Posterior vena cava (tissue), 2 donors: Measurements from ENCODE around the gene EVPL. TPM values are rescaled to one million over a fixed set of nuclear protein-coding genes. Genes with fewer than 3 reads are reported as not detected.
"Not testable (repeated sequence)": the region's sequence is repeated elsewhere in the genome, so short reads cannot be mapped to it uniquely, and the experiment has no call there.

ENCODE experiments used
- DNase-seq: peaks from one replicate; pipeline ENCODE4 v3.0.0-alpha.2; 2020; ENCODE audit warnings: low spot score
- intact Hi-C, 2 donors: fragments of 100-400 bp; cut with DNase I; formaldehyde crosslinking; loops; one replicate each; pipeline versions ENCODE4 v1.14.1 to v1.14.2; 2022 to 2023
- total RNA-seq, 2 donors: library from RNA; stranded (reverse); fragmentation: NEBNext Ultra II Directional; extraction: Animal tissue kit (Norgen Biotek cat#: 25700); gene quantifications; one replicate each; pipeline ENCODE4 v1.2.1, GENCODE V29; 2021
- donor health status: DM: yes; HTN: yes; CAD: no.
- donor health status: DM: yes; HTN: yes; CAD: no.

EVPL gene
- total RNA-seq, 2 donors from 2014 or later: 0.33 to 1.3 TPM

DNA sequence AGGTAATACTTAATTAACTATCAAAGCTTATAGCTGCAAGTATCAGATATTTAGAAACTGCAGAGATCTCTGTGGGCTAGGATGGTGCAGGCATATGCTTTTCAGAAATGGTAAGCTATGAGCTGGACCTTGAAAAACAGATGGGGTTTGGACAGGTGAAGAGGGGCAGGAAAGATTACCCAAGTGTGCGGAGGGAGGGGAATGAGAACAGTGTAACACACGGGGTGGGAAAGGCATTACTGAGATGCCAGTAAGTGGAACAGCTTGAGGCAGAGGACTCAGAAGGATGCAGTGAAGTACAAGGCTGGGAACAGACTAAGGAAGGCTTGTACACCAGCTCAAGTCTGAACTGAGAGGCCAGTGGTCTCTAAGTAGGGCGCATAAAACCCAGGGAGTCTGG, 22.1 kb upstream of the EVPL start:
- intact Hi-C loops: no loop called here
- DNase-seq: no peak

DNA sequence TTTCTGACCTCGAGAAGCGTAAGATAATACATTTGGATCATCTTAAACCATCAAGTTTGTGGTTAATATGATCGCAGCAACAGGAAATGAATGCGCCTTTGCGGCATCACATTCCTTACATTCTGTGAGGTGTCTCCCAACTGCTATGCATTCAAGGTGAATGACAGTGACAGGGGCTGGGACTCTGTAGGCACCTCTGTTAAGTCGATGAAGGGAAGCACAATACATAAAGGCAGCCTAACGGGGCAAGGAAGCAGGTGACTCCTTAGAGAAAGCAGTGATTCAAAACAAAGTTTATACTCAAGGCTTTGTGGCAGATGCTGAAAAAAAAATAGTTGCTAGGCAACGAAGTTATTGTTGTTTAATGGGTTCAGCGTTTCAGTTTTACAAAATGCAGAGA, 21.6 kb upstream of the EVPL start:
- no peak for DNase-seq
- intact Hi-C loops: no loop called here

DNA sequence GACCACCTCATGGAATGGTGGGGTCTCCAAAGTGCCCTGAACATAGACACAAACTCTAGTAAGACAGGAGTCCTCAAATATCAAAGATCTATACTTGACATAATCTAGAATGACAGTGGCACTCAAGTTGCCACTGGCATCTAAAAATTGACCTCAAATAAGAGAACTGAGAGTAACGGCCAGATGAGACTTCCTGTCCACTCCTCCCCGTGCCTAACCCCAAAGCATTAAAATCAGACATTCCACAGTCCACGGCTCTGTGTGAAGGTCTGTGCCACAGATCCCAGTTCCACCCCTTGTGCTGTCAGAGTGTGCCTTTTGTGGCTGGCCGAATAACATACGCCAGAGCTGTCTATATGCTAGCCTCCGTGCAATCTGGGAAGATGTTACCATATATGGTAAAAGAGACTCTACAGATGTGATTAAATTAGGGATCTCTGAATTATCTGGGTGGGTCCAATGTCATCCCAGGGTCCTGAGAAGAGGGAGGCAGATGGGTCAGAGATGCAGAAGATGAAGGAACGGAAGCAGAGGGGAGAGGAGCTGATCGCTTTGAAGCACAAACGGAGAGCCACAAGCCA, 21.0 kb upstream of the EVPL start:
- DNase-seq: no peak
- intact Hi-C loops: no loop called here

DNA sequence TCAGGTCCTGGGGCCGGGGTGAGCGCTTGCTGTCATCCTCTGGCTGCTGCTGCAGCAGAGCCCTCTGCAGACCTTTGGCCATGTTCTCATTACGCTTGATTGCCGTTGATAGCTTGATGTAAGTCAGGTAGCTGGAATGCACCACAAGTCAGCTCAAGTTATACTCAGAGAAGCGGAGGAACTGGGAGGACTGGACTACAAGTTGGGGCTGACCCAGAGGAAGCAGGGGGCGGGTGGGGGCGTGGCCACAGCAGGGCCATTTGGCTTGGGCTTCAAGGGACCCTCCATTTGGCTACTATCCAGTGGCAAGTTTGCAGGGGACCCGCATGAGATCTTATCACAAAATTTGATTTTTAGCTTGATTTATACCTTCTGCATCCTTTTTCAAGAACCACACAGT, 19.0 kb upstream of the EVPL start:
- no peak for DNase-seq
- intact Hi-C loops: no loop called here

DNA sequence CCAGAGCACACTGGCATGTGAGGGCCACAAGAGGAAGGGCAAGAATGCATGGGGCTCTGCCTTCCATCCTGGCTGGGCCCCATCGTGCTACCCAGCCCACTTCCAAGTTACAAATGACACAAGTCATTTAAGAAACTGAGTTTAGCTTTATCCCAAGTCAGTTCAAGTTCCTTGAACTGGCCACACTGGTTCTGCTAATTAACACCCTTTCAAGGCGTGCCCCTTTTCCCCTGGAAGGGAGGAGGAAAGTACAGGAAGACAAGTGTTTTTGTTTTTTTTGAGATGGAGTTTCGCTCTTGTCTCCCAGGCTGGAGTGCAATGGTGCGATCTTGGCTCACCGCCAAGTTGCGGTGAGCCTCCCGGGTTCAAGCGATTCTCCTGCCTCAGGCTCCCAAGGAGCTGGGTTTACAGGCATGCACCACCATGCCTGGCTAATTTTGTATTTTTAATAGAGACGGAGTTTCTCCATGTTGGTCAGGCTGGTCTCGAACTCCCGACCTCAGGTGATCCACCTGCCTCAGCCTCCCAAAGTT, 17.4 kb upstream of the EVPL start:
- DNase-seq, intact Hi-C loops: not testable (repeated sequence)

DNA sequence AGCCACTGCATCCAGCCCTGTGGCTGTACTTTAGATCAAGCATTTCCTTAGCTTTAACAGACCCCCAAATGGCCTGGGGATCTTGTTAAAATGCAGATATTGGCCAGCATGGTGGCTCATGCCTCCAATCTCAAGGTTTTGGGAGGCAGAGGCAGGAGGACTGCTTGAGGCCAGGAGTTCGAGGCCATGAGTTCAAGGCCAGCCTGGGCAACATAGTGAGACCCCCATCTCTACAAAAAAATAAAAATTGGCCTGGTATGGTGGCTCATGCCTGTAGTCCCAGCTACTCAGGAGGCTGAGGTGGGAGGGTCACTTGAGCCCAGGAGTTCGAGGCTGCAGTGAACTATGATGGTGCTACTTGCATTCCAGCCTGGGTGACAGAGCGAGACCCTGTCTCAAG, 15.8 kb upstream of the EVPL start:
- DNase-seq, intact Hi-C loops: not testable (repeated sequence)

DNA sequence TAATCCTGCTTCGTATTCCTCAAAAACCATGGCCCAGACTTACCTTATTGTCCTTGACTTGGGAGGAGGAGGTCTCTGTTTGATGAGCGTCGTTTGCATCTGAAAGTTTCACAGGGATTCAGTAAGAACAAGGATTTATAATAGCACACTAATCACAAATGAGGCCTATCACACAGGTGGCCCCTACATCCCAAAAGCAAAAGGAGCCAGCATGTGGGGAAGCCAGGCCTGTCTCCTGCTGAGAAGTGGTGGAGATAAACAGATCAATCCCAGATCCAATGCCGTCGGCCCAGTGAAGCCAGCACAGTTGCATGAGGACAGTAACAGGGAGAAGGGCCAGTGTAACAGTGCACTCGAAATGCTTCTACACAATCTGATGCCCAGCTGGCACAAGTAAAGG, 13.3 kb upstream of the EVPL start:
- no peak for DNase-seq
- intact Hi-C loops: no loop called here

DNA sequence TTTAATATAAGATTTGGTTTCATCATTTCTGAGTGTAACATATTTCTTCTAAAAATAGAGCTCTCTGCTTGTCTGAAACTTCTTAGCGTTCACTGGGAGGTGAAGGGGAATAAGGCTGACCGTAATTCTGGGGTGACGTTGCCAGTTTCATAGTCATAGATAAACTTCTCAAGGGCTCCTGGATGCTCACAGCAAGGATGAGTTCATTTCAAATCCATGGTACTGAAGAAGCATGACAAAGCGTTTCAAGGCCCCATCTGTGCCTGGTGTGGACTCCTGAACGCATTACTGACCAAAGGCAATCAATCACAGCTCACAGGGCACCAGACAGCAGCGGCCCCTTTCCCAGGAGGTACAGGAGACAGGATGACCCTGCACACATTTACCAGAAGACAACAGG, 12.0 kb upstream of the EVPL start:
- no peak for DNase-seq
- intact Hi-C loops: no loop called here

DNA sequence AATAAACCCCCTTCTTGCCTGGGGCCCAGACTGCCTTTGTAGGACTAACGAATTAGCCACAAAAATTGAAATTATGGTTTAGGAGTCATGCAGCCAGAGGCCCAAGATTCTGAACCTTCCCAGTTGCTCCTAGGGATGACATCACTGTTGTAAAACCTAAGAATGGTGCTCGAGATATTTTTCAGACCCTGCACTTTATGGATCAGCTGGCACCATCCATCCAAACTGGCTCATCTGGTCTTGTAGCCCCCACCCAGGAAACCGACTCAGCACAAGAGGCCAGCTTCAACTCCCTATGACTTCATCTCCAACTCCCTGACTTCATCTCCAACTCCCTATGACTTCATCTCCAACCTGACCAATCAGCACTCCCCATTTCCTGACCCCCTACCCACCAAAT, 10.9 kb upstream of the EVPL start:
- no peak for DNase-seq
- intact Hi-C loops: no loop called here

DNA sequence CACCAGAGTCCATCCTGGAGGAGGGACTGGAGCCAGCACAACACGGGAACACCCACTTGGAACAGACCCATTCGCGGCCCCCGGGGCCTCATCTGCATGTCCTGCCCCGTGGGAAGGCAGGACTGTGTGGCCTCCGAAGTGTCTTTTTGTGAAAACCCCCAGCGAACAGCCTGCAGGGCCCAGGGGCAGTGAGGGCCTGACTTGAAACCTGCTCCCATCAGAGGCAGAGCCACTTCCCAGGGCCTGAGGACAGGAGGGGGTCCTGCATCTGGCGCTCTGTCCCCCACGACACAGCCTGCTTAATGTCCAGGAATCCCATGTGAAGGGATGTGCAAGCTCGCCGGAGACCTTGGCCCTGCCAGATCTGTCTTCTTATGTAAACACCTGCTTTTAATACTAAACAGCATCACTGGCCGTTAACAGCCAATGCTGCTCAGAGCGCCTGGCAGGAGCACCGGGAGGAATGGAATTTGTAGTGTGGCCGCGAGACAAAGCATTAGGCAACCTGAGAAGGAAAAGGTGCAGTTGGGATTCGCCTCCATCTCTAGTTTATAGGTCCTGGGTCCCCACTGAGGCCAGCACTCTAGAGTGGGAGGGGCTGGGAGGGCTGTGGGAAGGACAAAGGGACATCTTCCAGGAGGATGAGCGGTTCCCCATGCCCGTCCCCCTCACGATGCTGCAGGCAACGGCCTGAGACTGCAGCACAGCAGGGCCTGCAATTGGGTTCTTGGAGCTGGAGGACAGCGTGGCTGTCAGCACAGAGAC, 9.6 kb upstream of the EVPL start:
- intact Hi-C loops: no loop called here
- no peak for DNase-seq

DNA sequence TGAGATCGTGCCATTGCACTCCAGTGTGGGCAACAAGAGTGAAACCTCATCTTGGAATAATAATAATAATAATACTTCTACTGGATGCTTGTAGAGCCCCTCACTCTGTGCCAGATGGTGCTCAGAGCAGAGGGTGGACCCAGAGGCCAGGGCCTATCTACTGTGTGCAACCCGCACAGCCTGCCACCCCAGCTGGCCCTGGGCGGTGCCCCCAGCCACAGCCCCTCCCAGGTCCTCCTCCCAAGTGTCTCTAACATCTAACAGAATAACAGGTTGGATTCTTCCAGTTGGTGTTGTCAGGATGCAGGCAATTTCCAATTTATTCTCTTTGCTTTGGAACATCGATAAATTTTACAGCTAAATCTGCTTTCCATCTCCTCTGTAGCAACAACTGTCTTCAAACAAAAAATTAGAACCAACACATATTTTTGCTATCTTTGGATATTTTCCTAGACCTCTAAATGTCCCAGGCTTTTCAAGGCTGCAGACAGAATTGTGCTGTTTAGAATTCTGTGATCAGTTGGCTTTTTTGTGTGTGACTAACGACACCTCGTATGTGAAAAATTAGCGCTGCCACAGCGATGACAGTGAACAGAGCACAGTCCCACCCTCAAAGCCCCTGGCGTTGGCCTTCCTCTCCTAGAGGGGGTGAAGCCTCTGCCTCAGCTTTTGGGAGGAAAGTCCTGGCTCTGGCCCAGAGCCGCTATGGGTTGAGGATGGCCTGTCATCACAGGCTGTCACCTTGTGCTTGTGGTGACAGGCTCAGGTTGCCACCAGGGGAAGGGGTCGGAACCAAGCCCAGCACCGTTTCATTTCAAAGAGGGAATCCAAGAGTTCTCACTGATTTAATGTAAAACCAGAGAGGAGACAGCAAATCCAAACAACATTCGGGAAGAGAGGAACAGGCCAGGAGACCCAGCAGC, 7.6 kb upstream of the EVPL start:
- intact Hi-C loops: loop anchor here in 1 of 2 donors (5.0 kb wide), 1 partner anchor 788 kb away; no protein-coding TSS in a partner anchor
- DNase-seq: no peak

DNA sequence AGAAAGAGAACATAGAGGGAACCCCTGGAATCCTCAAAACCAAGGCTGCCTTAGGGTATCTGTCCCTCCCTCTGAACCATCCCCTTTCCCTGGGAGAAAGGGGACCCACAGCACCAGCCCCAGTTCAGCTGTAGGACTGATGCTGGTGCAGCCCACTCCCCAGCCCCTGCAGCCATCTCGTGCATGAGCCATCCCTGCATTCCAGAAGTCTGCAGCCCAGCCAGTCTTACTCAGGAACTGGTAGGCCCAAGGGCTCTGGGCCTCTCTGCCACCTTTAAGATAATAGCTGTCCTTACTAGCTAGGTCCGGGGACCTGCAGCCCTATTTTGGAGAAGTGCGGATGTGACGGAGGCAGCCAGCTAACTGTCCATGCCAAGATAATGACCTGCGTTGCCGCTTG, 6.0 kb upstream of the EVPL start:
- DNase-seq: no peak
- intact Hi-C loops: loop anchor here in 1 of 2 donors (5.0 kb wide), 1 partner anchor 789 kb away; no protein-coding TSS in a partner anchor

DNA sequence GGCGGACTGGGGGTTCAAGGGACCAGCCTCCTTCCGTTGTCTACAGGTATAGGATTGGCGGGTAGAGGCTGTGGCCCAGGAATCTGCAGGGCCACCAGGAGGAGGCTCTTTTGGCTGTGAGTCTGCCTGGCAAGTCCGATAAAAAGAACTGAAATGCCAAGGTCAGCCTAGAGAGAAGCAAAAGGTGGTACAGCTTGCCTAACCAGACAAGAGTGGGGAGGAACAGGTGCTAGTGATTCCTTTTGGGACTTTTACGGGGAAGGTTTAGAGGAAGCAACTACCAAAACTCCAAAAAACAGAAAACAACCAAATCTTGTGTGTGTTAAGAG, 5.6 kb upstream of the EVPL start:
- no peak for DNase-seq
- intact Hi-C loops: loop anchor here in 1 of 2 donors (5.0 kb wide), 1 partner anchor 790 kb away; no protein-coding TSS in a partner anchor

DNA sequence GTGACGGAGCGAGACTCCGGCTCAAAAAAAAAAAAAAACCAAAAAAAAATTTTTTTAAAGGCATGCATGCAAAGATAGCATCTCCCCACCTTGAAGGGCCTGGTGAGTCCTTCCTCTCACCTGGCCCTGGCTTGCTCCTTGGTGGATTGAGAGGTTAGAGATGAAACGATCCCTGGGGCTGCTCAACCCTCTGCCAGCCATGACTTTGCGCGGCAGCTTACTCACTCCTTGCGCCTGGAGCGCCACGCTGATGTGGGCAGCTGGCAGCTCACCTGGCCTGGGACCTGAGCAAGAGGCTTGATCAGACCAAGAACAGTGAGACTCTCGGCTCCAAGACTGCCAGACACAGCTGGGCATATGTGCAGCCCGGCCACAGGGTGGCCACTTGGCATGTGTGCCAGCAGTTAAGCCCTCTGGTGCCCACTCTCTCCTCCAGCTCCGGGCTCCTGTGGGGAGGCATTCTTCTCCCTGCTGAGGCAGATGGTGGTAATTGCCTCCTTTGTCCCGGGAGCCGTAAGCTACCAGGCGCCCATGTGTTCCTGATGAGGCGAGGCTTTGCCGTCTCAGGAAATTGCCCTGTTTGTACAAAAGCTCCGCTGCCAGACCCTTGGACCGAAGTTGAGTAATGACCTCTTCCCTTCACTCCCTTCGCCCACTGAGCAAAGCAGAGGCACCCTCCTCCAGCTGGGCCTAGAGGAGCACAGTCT, 5.1 kb upstream of the EVPL start:
- intact Hi-C loops: loop anchor here in 1 of 2 donors (5.0 kb wide), 1 partner anchor 790 kb away; no protein-coding TSS in a partner anchor
- no peak for DNase-seq

DNA sequence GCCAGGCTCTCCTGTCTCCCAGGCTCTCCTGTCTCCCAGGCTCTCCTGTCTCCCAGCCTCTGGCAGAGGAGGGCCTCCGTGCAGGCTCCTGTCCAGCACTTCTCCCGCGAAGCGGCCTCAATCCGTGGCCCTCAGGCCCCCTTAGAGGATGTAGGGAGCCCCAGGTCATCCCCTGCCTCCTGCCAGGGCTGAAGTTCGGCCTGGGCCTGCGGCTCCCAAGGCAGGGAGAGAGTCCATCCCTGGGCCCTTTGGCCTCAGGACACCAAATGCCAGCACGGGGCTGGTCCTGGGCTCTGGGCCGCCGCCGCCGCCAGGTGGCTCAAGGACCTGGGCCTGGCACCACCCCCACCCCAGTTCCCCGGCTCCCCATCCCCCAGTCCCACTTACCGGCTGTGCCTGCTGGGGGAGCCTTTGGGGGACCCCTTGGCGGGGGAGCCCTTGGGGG, 370 bp downstream of the EVPL start:
- no peak for DNase-seq
- intact Hi-C loops: no loop called here

DNA sequence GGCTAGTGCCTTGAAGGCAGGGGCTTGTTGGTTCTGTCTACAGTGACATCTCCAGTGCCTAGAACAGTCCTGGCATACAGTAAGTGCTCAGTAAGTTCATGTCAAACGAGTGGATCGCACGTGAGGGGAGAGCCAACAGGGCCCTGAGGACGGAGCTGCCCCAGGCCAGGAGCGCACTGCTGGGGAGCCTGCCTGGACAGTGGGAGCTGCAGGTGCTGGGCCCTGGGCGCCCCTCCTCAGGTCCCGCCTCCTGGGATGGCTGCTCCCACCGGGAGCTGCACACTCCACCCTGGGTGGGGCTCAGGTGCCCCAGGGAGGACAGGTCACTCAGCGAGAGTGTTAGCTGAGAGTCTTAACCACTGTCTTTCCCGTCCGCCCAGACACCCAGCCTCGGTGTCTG, 1.8 kb downstream of the EVPL start:
- intact Hi-C loops: no loop called here

DNA sequence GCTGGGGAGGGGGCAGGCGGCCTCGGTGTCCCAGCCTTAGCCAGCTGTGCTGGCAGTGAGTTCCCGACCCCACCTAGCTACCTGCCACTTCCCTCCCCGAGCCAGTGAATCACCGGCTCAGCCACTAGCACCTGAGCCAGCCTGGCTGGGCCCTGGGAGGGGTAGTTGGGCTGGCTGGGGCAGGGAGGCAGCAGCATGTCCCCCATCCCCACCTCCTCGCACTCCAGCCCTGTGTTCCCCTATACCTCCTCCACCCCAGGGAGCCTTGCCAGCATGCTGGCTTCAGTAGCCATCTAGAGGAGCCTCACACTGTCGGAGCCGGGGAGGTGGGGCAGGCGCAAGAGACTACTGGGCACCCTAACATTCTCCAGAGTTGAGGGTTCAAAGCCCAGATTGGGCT, 2.8 kb downstream of the EVPL start:
- DNase-seq: no peak

More for the DNA sequence above, 1.8 kb downstream of the EVPL start:
- no peak for DNase-seq

DNA sequence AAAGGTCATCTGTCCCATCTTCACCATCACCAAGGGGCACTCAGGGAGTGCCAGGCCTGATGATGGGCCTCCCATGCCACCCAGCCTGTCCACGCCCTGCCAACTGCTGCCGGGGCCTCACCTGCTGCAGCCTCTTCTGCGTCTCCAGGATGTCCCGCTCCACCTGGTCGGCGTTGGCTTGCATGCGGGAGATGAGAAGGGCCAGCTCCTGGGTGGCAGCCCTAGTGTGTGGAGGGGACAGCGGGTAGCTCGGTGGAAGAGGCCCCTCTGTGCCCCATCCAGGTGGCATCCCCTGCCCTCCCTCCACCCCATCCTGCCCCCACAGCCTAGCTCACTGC, 3.2 kb downstream of the EVPL start:
- no peak for DNase-seq
- intact Hi-C loops: no loop called here

More for the DNA sequence above, 2.8 kb downstream of the EVPL start:
- intact Hi-C loops: no loop called here
